Hepatocyte (in vitro differentiated cells): Measurements from ENCODE around the gene DGCR6L. TPM values are rescaled to one million over a fixed set of nuclear protein-coding genes. Genes with fewer than 3 reads are reported as not detected.
"Not testable (repeated sequence)": the region's sequence is repeated elsewhere in the genome, so short reads cannot be mapped to it uniquely, and the experiment has no call there.

Source experiments
- DNase-seq: peaks from one replicate; pipeline ENCODE4 v3.0.0-alpha.2; 2016; ENCODE audit warnings: low spot score
- H2AFZ ChIP-seq: fragments of 200-600 bp; sonication (generic); 2 replicates; pipeline ENCODE4 v1.6.0; 2016; ENCODE audit warnings: antibody characterized with exemption, mild to moderate bottlenecking
- H3K27ac ChIP-seq: fragments of 200-600 bp; sonication (generic); 2 replicates; pipeline ENCODE4 v1.5.1; 2016; ENCODE audit warnings: mild to moderate bottlenecking
- H3K27me3 ChIP-seq: fragments of 200-600 bp; sonication (generic); 2 replicates; pipeline ENCODE4 v1.6.1; 2016
- H3K36me3 ChIP-seq: fragments of 200-600 bp; sonication (generic); replicated peaks from 2 replicates; pipeline ENCODE4 v1.5.1; 2016; ENCODE audit warnings: low read depth; ENCODE audit not compliant: insufficient read depth
- H3K4me1 ChIP-seq: fragments of 200-600 bp; sonication (generic); 2 replicates; pipeline ENCODE4 v1.5.1; 2016; ENCODE audit warnings: mild to moderate bottlenecking, moderate library complexity; ENCODE audit not compliant: insufficient read depth
- H3K4me2 ChIP-seq: fragments of 200-600 bp; sonication (generic); 2 replicates; pipeline ENCODE4 v1.6.0; 2016
- H3K4me3 ChIP-seq: fragments of 200-600 bp; sonication (generic); 2 replicates; pipeline ENCODE4 v1.5.1; 2016; ENCODE audit warnings: mild to moderate bottlenecking
- H3K79me2 ChIP-seq: fragments of 200-600 bp; sonication (generic); 2 replicates; pipeline ENCODE4 v1.6.0; 2017; ENCODE audit warnings: mild to moderate bottlenecking
- H3K9me2 ChIP-seq: fragments of 200-600 bp; sonication (generic); replicated peaks from 2 replicates; pipeline ENCODE4 v1.6.0; 2017; ENCODE audit warnings: mild to moderate bottlenecking; ENCODE audit not compliant: insufficient read depth
- H3K9me3 ChIP-seq: fragments of 200-600 bp; sonication (generic); 2 replicates; pipeline ENCODE4 v1.5.1; 2016; ENCODE audit warnings: low read depth, mild to moderate bottlenecking
- H4K20me1 ChIP-seq: fragments of 200-600 bp; sonication (generic); 2 replicates; pipeline ENCODE4 v1.6.0; 2016; ENCODE audit warnings: mild to moderate bottlenecking; ENCODE audit not compliant: insufficient read depth, poor library complexity, severe bottlenecking
- CTCF ChIP-seq: fragments of 200-600 bp; sonication (generic); IDR thresholded peaks from 2 replicates; pipeline ENCODE4 v1.5.1; 2016; ENCODE audit warnings: antibody characterized with exemption, mild to moderate bottlenecking; ENCODE audit not compliant: poor library complexity
- EZH2 ChIP-seq: fragments of 200-600 bp; sonication (generic); IDR thresholded peaks from 2 replicates; pipeline ENCODE4 v1.6.1; 2016; ENCODE audit warnings: antibody characterized with exemption, mild to moderate bottlenecking, borderline replicate concordance
- EZH2phosphoT487 ChIP-seq: fragments of 200-600 bp; sonication (generic); IDR thresholded peaks from one replicate; pipeline ENCODE4 v1.6.1; 2018; ENCODE audit warnings: antibody characterized with exemption, mild to moderate bottlenecking, low read depth, moderate library complexity; ENCODE audit not compliant: unreplicated experiment, severe bottlenecking
- WGBS: methylation state at CpG from one replicate; pipeline ENCODE4 v1.1.6; 2016; ENCODE audit warnings: low lambda C conversion rate; ENCODE audit errors: missing lambda C conversion rate; 5-methylcytosine and 5-hydroxymethylcytosine counted together
- polyA plus RNA-seq: library from polyadenylated mRNA; unstranded; fragments of >200 nt; fragmentation: Nextera tagmentation; extraction: Ambion mirVana; gene quantifications from 2 replicates; pipeline ENCODE4 v1.2.1, GENCODE V29; 2016
- total RNA-seq: library from RNA; depleted of rRNA; stranded (reverse); fragments of >200 nt; gene quantifications from 2 replicates; pipeline ENCODE4 v1.2.3, GENCODE V29; 2014

Gene DGCR6L
- total and polyA plus RNA-seq, 2 experiments from 2014 or later, result 49.8 to 93.4 TPM

- H3K27me3 ChIP-seq, result no peaks in the 10 kb centered on the region
- 96% methylated on average over 22 of the region's 25 CpGs for WGBS
- peaks cover 11% of the 10 kb centered on the region for H4K20me1 ChIP-seq
- H3K9me2 ChIP-seq, result no peaks in the 10 kb centered on the region
- no peak for DNase-seq
- no peak overlapping the region for H3K4me2 ChIP-seq
- TF ChIP-seq CTCF (no peak), EZH2phosphoT487 (no peak), EZH2 (no peak)
- peaks cover 13% of the 10 kb centered on the region for H3K4me1 ChIP-seq
- no peaks in the 10 kb centered on the region for H3K9me3 ChIP-seq
- H3K4me3 ChIP-seq, result no peak overlapping the region
- H2AFZ ChIP-seq, result no peak overlapping the region
- no peak overlapping the region for H3K27ac ChIP-seq
- peaks cover 34% of the 10 kb centered on the region for H3K79me2 ChIP-seq
- H3K36me3 ChIP-seq, result no peaks in the 10 kb centered on the region
Measured at GRCh38 chr22:20315337-20316216, 4.3 kb downstream of the DGCR6L start.

GRCh38 chr22:20314741-20315336 is 5.0 kb downstream of the DGCR6L start:
- DNase-seq, H2AFZ ChIP-seq, H3K9me3 ChIP-seq, H3K36me3 ChIP-seq, H3K27ac ChIP-seq, H3K27me3 ChIP-seq, H3K9me2 ChIP-seq, H3K4me3 ChIP-seq, H3K4me2 ChIP-seq: not testable (repeated sequence)
- peaks cover 11% of the 10 kb centered on the region for H4K20me1 ChIP-seq
- WGBS, result 92% methylated on average over 12 of the region's 12 CpGs
- H3K4me1 ChIP-seq, result peaks cover 13% of the 10 kb centered on the region
- peaks cover 30% of the 10 kb centered on the region for H3K79me2 ChIP-seq

- not testable (repeated sequence) for H3K27me3 ChIP-seq, H3K4me3 ChIP-seq, H3K27ac ChIP-seq, DNase-seq, H3K36me3 ChIP-seq, H3K9me2 ChIP-seq, H2AFZ ChIP-seq, H3K9me3 ChIP-seq, H3K4me2 ChIP-seq
- WGBS, result 86% methylated on average over 4 of the region's 5 CpGs
- Histone ChIP-seq H3K79me2 (peaks cover 28% of the 10 kb centered on the region), H4K20me1 (peaks cover 11% of the 10 kb centered on the region), H3K4me1 (peaks cover 12% of the 10 kb centered on the region)
Measured at GRCh38 chr22:20314206-20314605, 5.7 kb downstream of the DGCR6L start.

- not testable (repeated sequence) for H3K9me3 ChIP-seq, DNase-seq, H3K4me3 ChIP-seq, H3K27ac ChIP-seq, H3K36me3 ChIP-seq, H3K4me2 ChIP-seq, H3K4me1 ChIP-seq, H3K9me2 ChIP-seq, H2AFZ ChIP-seq, H3K27me3 ChIP-seq
- H4K20me1 ChIP-seq, result peaks cover 11% of the 10 kb centered on the region
- H3K79me2 ChIP-seq, result peaks cover 20% of the 10 kb centered on the region
- 73% methylated on average over 11 of the region's 11 CpGs for WGBS
Measured at GRCh38 chr22:20313306-20314077, 6.4 kb downstream of the DGCR6L start.
